HG02763 (cell line): ENCODE measurements around the gene TBL1X.
"Not testable (repeated sequence)": the region's sequence is repeated elsewhere in the genome, so short reads cannot be mapped to it uniquely, and the experiment has no call there.

Experiments used
- ATAC-seq: cut with Tn5 transposase; IDR thresholded peaks from one replicate; pipeline ENCODE4 v1.9.1; 2021; ENCODE audit warnings: mild to moderate bottlenecking, moderate library complexity; ENCODE audit not compliant: unreplicated experiment

Gene TBL1X

DNA sequence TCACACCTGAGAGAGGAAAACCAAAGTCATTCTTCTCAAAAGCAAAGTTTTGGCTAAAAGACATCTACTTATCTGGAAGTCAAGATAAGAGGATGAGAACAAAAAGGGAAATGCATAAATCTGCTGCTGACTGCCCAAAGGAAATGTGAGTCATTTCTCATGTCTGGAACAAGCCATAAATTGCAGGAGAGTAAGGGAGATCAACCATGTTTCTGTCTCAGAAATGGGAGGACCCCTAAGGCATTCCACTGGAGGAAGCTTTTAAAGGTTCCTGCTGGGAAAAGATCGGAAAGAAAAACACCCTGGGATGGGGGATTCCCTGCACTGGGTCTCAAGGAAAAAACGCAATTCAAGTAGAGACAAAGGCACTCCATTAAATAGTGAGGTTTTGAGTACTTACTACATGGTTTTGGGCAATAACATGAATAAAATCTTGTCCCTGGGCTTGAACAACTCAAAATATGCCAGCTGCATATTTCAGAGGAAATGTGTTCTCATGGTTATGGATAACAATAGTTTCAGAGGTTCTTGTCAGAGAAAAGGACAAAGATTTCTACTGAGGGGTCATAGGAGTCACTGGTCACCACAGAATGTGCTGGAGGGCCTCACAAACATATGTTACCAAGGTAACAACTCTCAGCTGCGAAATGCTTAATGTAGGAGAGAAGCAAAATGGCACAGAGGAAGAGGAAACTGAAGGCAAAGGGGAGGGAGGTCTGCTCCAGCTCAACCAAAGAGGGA lies 281.5 kb downstream of the TBL1X start:
- no peak for ATAC-seq

DNA sequence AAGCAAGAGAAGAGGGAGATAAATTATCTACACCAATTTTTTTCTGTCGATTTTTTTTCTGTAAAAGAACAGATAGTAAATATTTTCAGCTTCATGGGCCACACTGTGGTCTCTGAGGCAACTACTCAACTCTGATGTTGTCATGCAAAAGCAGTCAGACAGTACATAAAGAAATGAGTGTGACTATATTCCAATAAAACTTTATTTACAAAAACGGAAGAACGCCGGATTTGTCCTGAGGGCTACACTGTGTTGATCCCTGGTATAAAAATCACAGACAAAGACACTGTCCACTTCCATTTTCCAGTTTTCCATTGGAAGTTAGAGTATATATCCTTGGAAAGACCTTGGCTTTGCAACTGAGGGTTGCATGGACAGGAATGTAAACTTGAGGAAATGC lies 282.8 kb downstream of the TBL1X start:
- no peak for ATAC-seq

DNA sequence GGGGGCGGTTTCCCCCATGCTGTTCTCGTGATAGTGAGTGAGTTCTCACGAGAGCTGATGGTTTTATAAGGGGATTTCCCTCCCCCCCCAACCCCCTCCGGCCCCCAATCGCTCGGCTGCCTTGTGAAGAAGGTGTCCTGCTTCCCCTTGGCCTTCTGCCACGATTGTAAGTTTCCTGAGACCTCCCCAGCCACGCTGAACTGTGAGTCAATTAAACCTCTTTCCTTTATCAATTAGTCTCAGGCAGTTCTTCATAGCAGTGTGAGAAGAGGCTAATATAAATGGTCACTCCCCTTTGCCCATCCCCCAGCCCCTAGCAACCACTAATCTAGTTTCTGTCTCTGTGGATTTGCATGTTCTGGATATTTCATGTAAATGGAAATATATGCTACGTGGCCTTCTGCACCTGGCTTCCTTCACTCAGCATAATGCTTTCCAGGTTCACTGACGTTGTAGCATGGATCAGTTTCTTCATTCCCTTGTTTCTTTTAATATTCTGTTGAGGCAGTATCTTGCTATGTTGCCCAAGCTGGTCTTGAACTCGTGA lies 284.4 kb downstream of the TBL1X start:
- no peak for ATAC-seq

DNA sequence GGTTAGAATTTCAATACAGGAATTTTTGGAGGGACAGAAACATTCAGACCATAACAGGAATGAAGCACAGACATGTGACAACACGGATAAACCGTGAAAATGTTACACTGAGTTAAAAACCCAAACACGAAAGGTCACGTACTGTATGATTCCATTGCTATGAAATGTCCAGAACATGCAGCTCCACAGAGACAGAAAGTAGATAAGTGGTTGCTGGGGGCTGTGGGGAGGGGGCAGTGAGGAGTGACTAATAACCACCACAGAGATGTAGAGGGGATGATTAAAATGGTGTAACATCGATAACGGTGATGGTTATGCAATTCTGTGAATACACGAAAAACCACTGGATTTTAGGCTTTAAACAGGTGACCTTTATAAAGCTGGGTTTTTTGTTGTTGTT lies 292.5 kb downstream of the TBL1X start:
- ATAC-seq = no peak

DNA sequence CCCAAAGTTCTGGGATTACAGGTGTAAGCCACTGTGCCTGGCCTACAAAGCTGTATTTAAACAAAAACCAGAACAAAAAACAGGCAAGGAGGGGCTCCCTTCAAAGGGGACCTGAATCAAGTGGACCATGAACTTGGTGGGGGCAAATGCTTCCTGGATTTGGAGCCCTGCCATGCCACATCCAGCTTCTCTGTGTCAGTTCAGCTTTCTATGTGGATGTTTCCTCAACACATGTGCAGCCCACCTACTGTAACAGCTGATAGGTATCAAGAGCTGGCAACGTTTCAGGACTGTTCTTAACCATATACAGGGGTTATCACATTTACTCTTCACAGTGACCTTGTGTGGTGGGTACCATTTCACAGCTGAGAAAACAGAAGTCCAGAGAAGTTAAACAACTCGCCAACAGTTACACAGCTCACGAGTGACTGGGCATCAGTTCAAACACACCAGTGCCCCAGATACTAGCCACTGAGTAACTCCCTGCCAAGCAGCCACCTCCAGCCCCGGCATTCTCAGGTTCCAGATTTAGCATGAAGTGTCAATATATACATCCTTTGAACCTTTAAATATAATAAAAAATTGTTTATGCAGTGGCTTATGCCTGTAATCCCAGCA lies 293.3 kb downstream of the TBL1X start:
- ATAC-seq = no peak

DNA sequence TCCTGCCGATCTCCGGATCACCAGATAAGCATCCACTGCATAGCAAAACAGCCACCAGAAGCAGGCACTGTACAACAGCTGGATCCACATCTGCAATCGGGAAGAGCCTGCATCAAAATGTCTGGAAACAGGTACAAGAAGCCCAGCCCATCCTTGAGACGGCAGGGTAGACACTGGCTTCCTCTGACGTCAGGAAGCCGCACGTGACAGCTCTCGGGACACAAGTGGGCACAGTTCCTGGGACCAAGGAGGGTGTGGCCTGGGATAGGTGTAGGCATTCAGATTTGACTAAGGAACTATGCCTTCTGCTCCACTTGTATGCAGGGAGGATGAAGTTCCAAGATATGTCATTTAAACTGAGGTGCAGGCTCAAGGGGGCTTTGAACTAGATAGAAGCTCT lies 294.5 kb downstream of the TBL1X start:
- no peak for ATAC-seq

DNA sequence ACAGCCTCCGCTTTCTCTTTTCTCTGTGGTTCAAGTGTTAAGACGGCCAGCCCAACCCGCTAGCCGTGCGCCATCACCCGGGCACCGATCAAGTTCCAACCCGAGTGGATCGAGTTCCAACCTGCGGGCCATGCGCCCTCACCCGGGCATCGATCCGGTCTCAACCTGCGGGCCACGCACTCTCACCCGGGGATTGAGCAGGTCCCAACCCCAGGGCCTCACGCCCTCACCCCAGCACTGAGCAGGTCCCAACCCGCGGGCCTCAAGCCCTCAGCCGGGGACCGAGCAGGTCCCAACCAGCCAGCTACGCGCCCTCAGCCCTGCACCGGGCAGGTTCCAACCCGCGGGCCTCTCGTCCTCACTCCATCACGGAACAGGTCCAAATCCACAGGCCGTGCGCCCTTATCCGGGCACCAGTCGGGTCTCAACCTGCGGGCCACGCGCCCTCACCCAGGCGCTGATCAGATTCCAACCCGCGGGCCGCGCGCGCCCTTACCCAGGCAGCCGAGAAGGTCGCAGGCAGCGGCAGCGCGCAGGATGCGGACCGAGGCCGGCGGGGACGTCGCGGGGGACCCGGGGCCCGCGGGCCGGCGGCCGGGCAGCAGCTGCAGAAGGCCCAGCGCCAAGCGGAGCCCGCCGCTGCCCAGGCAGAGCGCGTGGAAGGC lies 300.3 kb downstream of the TBL1X start:
- no peak for ATAC-seq

DNA sequence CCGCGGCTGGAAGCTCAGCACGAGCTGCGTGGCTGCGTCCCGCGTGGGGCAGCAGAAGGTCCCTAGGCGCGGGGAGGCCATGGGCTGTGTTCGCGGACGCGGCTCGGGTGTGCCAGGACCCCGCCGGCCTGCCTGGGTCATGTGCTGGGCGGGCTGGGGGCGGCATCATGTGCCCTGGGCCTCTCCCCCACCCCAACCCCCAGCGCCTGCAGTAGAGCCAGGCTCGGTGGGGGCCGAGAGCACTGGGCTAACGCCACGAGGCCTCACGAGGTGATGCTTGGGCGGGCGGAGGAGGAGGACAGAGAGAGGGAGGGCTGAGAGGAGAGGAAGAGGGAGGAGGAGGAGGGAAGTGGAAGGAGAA lies 300.9 kb downstream of the TBL1X start, which contains the start of gene GPR143:
GPR143 (minus strand) TSS at position 111 of the 361 bp plus-strand sequence; CDS start at position 81, 30 bp downstream.
- no peak for ATAC-seq

DNA sequence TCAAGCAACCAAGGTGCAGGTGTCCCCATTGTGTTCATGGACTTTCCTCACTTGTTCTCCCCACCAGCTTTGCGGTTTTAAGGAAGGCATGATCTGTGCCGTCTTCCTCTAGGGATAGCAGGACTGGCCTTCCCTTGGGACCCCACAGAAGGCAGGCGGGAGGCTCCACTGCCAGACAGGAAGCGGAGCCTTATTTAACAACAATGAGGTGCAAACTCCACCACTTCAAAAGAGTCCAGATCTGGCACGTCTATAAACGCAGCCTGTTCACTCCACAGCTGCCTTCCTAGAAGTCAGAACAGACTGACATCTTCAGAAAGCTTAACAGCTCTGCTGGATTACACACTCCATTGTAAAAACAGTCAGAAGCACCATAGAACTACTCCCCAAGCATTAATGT lies 302.5 kb downstream of the TBL1X start:
- no peak for ATAC-seq

DNA sequence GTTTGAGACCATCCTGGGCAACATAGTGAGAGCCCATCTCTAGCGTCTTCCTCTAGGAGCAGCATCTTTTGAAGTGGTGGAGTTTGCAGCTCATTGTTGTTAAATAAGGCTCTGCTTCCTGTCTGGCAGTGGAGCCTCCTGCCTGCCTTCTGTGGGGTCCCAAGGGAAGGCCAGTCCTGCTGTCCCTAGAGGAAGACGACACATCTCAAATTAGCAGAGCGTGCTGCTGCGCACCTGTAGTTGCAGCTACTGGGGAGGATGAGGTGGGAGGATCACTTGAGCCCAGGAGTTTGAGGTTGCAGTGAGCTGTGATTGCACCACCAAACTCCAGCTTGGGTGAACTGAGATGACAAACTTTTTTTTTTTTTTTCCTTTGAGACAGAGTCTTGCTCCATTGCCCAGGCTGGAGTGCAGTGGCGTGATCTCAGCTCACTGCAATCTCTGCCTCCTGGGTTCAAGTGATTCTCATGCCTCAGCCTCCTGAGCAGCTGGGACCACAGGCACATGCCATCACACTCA lies 303.5 kb downstream of the TBL1X start:
- ATAC-seq = not testable (repeated sequence)

DNA sequence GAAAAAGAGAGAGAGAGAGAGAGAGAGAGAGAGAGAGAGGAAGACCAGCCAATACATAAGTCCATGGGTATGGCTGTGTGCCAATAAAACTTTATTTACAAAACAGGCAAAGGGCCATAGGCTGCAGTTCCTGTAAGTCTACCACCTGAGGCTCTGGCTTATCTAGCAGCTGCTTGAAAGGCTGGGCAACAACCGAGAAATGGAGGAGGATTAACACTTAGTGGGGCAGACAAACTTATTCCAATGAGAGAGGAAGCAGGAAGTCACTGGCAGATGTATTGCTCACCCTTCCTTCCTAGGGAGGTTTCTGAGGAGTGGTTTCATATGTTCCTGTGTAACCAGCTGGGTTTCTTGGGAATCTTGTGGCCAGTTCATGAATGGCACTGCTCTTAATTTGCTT lies 305.5 kb downstream of the TBL1X start:
- no peak for ATAC-seq

DNA sequence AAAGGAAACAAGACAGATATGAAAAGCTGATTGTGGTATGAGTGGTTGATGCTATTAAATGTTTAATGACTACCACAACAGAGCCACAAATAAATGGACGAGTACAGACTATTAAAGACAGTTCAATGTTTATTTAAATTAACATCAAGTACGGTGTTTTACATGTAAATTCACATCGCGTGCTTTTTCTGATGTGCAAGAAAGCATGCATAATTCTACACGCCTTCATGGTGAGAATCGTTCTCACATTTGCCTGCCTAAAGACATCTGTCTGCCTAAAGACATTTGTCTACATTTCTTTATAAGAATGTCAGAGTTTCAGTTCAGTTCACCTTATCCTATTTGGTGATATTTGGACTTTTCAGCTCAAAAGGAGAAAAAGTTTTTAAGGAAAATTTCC lies 308.1 kb downstream of the TBL1X start:
- no peak for ATAC-seq

DNA sequence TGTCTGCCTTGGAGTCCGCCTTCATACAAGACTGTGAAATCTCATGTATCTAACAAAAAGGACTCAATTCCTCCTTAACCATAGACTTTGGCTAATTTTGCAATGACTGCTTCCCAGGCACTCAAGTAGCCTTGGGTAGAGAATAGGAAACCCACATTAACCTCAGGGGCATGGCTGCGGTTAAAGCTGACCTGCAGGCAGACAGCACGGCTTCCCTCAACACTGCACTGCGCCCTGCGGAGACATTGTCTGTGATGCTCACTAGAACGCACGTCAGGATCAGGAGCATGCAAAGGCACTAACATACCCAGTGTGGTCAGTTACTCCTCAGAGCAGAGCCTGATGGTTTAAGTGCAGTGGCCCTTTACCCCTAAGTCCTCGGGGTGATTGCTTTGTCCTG lies 311.1 kb downstream of the TBL1X start:
- no peak for ATAC-seq

DNA sequence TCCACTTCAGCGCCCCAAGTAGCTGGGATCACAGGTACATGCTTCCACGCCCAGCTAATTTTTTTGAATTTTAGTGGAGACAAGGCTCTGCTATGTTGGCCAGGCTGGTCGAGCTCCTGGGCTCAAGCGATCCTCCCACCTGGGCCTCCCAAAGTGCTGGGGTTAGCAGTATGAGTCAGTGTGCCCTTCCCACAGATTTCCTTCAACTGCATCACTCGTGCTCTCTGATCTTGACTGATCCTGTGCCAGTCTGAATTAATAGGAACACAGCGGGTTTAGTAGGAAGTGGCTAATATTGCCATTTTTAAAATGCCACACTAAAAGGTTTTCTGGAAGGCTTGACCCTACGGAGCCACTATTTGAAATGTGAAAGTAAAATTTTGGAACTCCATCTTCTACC lies 317.1 kb downstream of the TBL1X start:
- ATAC-seq = no peak

DNA sequence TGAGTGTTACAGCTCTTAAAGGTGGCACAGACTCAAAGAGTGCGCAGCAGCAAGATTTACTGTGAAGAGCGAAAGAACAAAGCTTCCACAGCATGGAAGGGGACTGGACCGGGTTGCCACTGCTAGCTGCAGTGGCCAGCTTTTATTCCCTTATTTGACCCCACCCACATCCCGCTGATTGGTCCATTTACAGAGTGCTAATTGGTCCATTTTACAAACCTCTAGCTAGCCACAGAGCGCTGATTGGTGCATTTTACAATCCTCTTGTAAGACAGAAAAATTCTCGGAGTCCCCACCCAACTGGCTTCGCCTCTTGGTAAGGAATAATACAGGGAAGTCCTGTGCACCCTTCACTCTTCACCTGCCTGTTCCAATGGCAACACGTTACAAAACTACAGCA lies 319.5 kb downstream of the TBL1X start:
- no peak for ATAC-seq

DNA sequence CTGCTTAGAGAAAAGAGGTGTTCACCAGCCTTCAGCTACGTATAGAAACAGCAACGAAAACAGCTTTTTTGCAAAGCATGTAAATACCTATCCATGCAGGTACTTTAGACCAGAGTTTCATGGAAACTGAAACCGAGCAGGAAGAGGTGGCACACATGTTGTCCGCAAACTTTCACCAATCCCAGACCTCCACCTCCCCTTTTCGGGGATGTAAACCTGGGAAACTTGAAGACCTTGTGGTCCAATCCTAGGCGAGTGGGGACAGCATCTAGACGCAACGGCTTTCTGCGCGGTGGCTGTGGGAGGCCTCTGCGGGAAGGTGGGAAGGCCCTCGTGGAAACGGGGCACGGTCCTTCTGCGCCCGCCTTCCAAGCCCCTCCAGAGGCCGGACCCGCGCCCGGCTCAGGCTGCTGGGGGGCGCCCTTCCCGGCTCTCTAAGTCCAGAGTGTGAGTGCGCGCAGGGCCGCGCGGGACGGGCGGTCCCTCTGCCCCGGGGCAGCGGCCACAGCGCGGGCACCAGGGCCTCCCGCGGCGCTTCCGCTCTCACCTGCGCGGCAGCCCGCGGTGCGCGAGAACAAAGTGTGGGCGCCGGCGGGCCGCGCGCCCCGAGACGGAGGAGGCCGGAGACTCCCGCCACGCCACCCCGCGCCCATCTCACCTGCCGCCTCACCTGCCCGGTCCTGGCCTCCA lies 320.5 kb downstream of the TBL1X start:
- no peak for ATAC-seq

DNA sequence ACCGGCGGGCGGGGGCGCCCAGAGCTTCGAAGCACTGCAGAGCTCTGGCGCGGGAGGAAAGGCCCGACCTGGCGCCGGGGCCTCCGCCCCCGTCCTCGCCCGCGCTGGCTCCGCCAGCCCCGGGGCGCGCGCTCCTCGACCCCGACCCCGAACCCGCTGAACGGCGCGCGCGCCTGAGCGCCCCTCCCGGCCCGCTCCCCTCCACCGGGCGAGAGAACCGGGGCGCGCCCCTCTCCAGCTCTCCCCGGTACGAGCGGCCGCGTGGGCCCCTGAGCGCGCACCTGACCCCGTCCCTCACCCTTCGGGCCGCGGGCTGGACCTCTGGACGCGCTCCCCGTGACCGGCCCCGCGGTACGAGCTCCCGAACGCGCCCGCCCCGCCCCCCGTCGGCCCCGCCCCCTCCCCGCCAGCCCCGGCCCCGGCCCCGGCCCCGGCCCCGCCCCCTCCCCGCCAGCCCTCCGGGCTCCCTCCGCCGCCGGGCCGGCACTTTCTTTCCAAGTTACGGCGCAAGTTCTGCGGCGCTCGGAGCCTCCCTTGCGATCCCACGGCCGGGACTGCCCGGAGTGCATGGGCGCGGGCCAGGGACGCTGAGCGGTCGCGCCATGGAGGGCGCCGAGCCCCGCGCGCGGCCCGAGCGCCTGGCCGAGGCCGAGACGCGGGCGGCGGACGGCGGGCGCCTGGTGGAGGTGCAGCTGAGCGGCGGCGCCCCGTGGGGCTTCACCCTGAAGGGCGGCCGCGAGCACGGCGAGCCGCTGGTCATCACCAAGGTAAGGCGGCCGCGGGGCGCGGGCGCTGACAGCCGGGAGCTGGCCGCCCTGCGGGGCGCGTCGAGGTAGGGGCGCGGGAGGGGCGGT lies 321.3 kb downstream of the TBL1X start, which contains the start of gene SHROOM2:
SHROOM2 (plus strand) TSS at position 486 of the 854 bp plus-strand sequence; CDS start at position 603, 117 bp downstream.
- ATAC-seq = no peak

DNA sequence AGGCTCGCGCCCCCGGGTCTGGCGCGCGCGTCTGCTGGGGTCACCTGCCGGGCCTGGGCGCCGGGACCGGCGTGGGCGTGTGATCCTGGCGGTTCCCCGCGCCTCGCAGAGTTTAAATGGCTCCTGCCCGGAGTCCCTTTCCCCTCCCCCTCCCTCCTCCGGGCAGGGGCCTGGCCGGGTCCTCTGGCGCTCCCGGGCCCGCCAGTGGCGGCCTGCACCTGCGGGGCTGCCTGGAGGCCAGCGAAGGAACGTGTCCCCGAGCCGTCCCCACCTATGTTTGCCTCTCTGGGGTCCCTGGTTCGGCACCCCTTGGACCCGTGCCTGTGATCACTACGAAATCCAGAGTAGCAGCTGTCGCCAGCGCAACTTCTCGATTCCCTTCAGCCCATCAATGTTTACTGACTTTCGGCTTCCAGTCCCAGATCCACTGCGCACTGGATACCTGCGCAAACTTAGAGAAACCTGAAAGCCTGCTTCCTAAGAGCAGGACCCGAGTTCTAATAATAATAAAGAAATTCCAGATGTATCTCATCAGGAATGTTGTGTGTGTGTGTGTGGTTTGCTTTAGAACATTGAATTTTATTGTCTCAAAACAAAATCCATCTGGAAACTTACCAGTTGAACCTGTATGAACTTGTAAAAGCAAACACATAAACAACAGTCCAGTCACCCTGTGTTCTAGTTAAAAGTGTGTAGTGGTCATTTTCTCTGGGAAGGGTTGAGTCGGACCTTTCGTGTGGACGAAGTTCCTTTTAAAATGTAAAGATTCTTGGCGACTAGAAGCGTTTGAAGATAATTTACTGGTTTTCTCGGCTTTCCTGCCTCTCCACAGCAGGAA lies 322.2 kb downstream of the TBL1X start:
- no peak for ATAC-seq

DNA sequence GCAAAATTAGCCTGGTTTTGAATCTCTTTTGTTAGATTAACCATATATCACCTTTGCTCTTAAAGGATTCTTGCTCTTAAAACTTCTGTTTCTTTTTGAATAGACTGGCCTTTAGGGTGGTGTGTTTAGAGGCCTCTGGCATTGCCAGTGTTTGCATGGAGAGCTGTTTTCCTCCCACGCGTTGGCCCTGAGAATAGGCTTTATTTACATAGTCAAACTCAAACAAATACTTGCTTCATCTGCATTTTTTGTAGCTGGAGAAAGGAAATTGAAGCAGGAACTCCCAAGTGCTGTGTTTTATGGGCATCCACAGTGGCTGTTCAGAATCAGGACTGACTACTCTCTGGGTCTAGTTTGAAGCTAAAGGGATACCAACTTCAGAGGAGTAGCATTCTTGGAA lies 324.1 kb downstream of the TBL1X start:
- ATAC-seq = no peak
